ENCODE measurements around the gene STX18.
A peak's percentile ranks its signal among the peaks of the same experiment; 100 is the strongest.

Gene STX18

GRCh38 chr4:4387531-4388310, 154.1 kb downstream of the STX18 start:
- FAIRE-seq (no peak), DNase-seq (ENCODE audit: insufficient read length, low spot score) (no peak)
- no peak for TF ChIP-seq POLR2A (IDR thresholded peaks at IDR 0.05; ENCODE audit: low read depth, low read length)

GRCh38 chr4:4386736-4387392, 155.0 kb downstream of the STX18 start, which contains the start of gene NSG1:
TSS of gene NSG1 (plus strand) at chr4:4387102. CDS start at chr4:4387630, 528 bp downstream.
- no peak for TF ChIP-seq POLR2A (IDR thresholded peaks at IDR 0.05; ENCODE audit: low read depth, low read length)

GRCh38 chr4:4386296-4386735, 155.5 kb downstream of the STX18 start:
- DNase-seq (ENCODE audit: insufficient read length, low spot score) (no peak), FAIRE-seq (no peak)
- no peak for TF ChIP-seq POLR2A (IDR thresholded peaks at IDR 0.05; ENCODE audit: low read depth, low read length)

More at GRCh38 chr4:4386736-4387392, 155.0 kb downstream of the STX18 start, which contains the start of gene NSG1:
- DNase-seq (ENCODE audit: insufficient read length, low spot score) (no peak), FAIRE-seq (no peak)

- FAIRE-seq (no peak), DNase-seq (ENCODE audit: insufficient read length, low spot score) (no peak)
- TF ChIP-seq POLR2A (IDR thresholded peaks at IDR 0.05; ENCODE audit: low read depth, low read length), result no peak
Measured at GRCh38 chr4:4385729-4386295, 156.0 kb downstream of the STX18 start.

GRCh38 chr4:4384837-4385236, 157.0 kb downstream of the STX18 start:
- DNase-seq (ENCODE audit: insufficient read length, low spot score) (peak; percentile 55), FAIRE-seq (no peak)
- TF ChIP-seq POLR2A (IDR thresholded peaks at IDR 0.05; ENCODE audit: low read depth, low read length), result no peak

- no peak for DNase-seq (ENCODE audit: insufficient read length, low spot score)
- FAIRE-seq, result no peak
- no peak for TF ChIP-seq POLR2A (IDR thresholded peaks at IDR 0.05; ENCODE audit: low read depth, low read length)
Measured at GRCh38 chr4:4383085-4383484, 158.8 kb downstream of the STX18 start.

GRCh38 chr4:4379540-4380087, 162.2 kb downstream of the STX18 start:
- no peak for DNase-seq (ENCODE audit: insufficient read length, low spot score)
- FAIRE-seq, result no peak
- no peak for TF ChIP-seq POLR2A (IDR thresholded peaks at IDR 0.05; ENCODE audit: low read depth, low read length)

GRCh38 chr4:4377732-4378460, 164.0 kb downstream of the STX18 start:
- DNase-seq (ENCODE audit: insufficient read length, low spot score) (no peak), FAIRE-seq (no peak)
- TF ChIP-seq POLR2A (IDR thresholded peaks at IDR 0.05; ENCODE audit: low read depth, low read length), result no peak

GRCh38 chr4:4377191-4377590, 164.7 kb downstream of the STX18 start:
- FAIRE-seq, result no peak
- no peak for TF ChIP-seq POLR2A (IDR thresholded peaks at IDR 0.05; ENCODE audit: low read depth, low read length)
- no peak for DNase-seq (ENCODE audit: insufficient read length, low spot score)

GRCh38 chr4:4376074-4376473, 165.8 kb downstream of the STX18 start:
- TF ChIP-seq POLR2A (IDR thresholded peaks at IDR 0.05; ENCODE audit: low read depth, low read length), result no peak
- FAIRE-seq (no peak), DNase-seq (ENCODE audit: insufficient read length, low spot score) (no peak)

- no peak for TF ChIP-seq POLR2A (IDR thresholded peaks at IDR 0.05; ENCODE audit: low read depth, low read length)
- DNase-seq (ENCODE audit: insufficient read length, low spot score) (no peak), FAIRE-seq (no peak)
Measured at GRCh38 chr4:4374388-4375098, 167.3 kb downstream of the STX18 start.

All from H54 (cell line).